Cortex of kidney (tissue), 1 donor: ENCODE data around the gene ZNF740.
"Not testable (repeated sequence)": the region's sequence is repeated elsewhere in the genome, so short reads cannot be mapped to it uniquely, and the experiment has no call there.

Experiments used
- DNase-seq: peaks from one replicate; lab custom pipeline; 2025; lab: John Stamatoyannopoulos, UW

Gene ZNF740

GRCh38 chr12:53173085-53173715 is 7.3 kb upstream of the ZNF740 start:
- no peak for DNase-seq

GRCh38 chr12:53174881-53175491 is 5.5 kb upstream of the ZNF740 start:
- no peak for DNase-seq

- no peak for DNase-seq
Measured at GRCh38 chr12:53176750-53177149, 3.8 kb upstream of the ZNF740 start.

GRCh38 chr12:53177447-53177846 is 3.1 kb upstream of the ZNF740 start:
- DNase-seq: not testable (repeated sequence)

- not testable (repeated sequence) for DNase-seq
Measured at GRCh38 chr12:53178803-53179202, 1.7 kb upstream of the ZNF740 start.

GRCh38 chr12:53179687-53180219 is 769 bp upstream of the ZNF740 start:
- no peak for DNase-seq

GRCh38 chr12:53180931-53181645 is 566 bp downstream of the ZNF740 start:
- DNase-seq: no peak

- no peak for DNase-seq
Measured at GRCh38 chr12:53181935-53182334, 1.4 kb downstream of the ZNF740 start.

- DNase-seq: no peak
Measured at GRCh38 chr12:53182903-53183302, 2.4 kb downstream of the ZNF740 start.

GRCh38 chr12:53184828-53185227 is 4.3 kb downstream of the ZNF740 start:
- DNase-seq: no peak

- DNase-seq: no peak
Measured at GRCh38 chr12:53185582-53186153, 5.1 kb downstream of the ZNF740 start.

- no peak for DNase-seq
Measured at GRCh38 chr12:53186745-53187144, 6.2 kb downstream of the ZNF740 start.

- DNase-seq: no peak
Measured at GRCh38 chr12:53187145-53187899, 6.8 kb downstream of the ZNF740 start.

GRCh38 chr12:53190108-53190729 is 9.7 kb downstream of the ZNF740 start:
- no peak for DNase-seq

GRCh38 chr12:53191096-53191884 is 10.8 kb downstream of the ZNF740 start:
- no peak for DNase-seq

- DNase-seq: no peak
Measured at GRCh38 chr12:53191885-53192530, 11.5 kb downstream of the ZNF740 start.

GRCh38 chr12:53192531-53193021 is 12.1 kb downstream of the ZNF740 start:
- DNase-seq: no peak

- no peak for DNase-seq
Measured at GRCh38 chr12:53193040-53193439, 12.5 kb downstream of the ZNF740 start.

- DNase-seq: no peak
Measured at GRCh38 chr12:53193985-53194716, 13.6 kb downstream of the ZNF740 start.
